Smooth muscle cell (in vitro differentiated cells): ENCODE data around the gene IQCH. TPM values are rescaled to one million over a fixed set of nuclear protein-coding genes. Genes with fewer than 3 reads are reported as not detected.

Experiments
- DNase-seq: peaks from one replicate; lab custom pipeline; 2025; ENCODE audit not compliant: unreplicated experiment; lab: John Stamatoyannopoulos, UW
- H2AFZ ChIP-seq: fragments of 200-600 bp; sonication (generic); 2 replicates; pipeline ENCODE4 v1.6.0; 2016; ENCODE audit warnings: antibody characterized with exemption, low read depth, mild to moderate bottlenecking
- H3F3A ChIP-seq: fragments of 200-600 bp; sonication (generic); 2 replicates; pipeline ENCODE4 v1.6.0; 2017; ENCODE audit warnings: antibody characterized with exemption, low read depth
- H3K27ac ChIP-seq: fragments of 200-600 bp; sonication (generic); 2 replicates; pipeline ENCODE4 v1.5.1; 2016; ENCODE audit warnings: low read depth, mild to moderate bottlenecking
- H3K27me3 ChIP-seq: fragments of 200-600 bp; sonication (generic); 2 replicates; pipeline ENCODE4 v1.6.1; 2016; ENCODE audit warnings: low read depth, mild to moderate bottlenecking
- H3K36me3 ChIP-seq: fragments of 200-600 bp; sonication (generic); 2 replicates; pipeline ENCODE4 v1.5.1; 2016; ENCODE audit warnings: low read depth
- H3K4me1 ChIP-seq: fragments of 200-600 bp; sonication (generic); 2 replicates; pipeline ENCODE4 v1.5.1; 2016; ENCODE audit warnings: low read depth
- H3K4me2 ChIP-seq: fragments of 200-600 bp; sonication (generic); 2 replicates; pipeline ENCODE4 v1.6.0; 2016; ENCODE audit warnings: mild to moderate bottlenecking
- H3K4me3 ChIP-seq: fragments of 200-600 bp; sonication (generic); 2 replicates; pipeline ENCODE4 v1.5.1; 2016; ENCODE audit warnings: mild to moderate bottlenecking
- H3K79me2 ChIP-seq: fragments of 200-600 bp; sonication (generic); 2 replicates; pipeline ENCODE4 v1.6.0; 2016; ENCODE audit warnings: low read depth, mild to moderate bottlenecking
- H3K9ac ChIP-seq: fragments of 200-600 bp; sonication (generic); 2 replicates; pipeline ENCODE4 v1.6.0; 2016; ENCODE audit warnings: low read depth
- H3K9me3 ChIP-seq: fragments of 200-600 bp; sonication (generic); replicated peaks from 2 replicates; pipeline ENCODE4 v1.5.1; 2016; ENCODE audit warnings: low read depth
- H4K20me1 ChIP-seq: fragments of 200-600 bp; sonication (generic); 2 replicates; pipeline ENCODE4 v1.6.0; 2016; ENCODE audit warnings: low read depth
- CTCF ChIP-seq: fragments of 200-600 bp; sonication (generic); IDR thresholded peaks from 2 replicates; pipeline ENCODE4 v1.5.1; 2017; ENCODE audit warnings: borderline replicate concordance, mild to moderate bottlenecking, antibody characterized with exemption; ENCODE audit not compliant: insufficient read depth, poor library complexity, severe bottlenecking
- WGBS: methylation state at CpG from one replicate; pipeline ENCODE4 v1.1.7; 2016; ENCODE audit warnings: low lambda C conversion rate; 5-methylcytosine and 5-hydroxymethylcytosine counted together
- polyA plus RNA-seq: library from polyadenylated mRNA; unstranded; fragments of >200 nt; fragmentation: Nextera tagmentation; extraction: Ambion mirVana; gene quantifications from 2 replicates; pipeline ENCODE4 v1.2.1, GENCODE V29; 2016
- total RNA-seq: library from RNA; depleted of rRNA; stranded (reverse); fragments of >200 nt; gene quantifications from 2 replicates; pipeline ENCODE4 v1.2.3, GENCODE V29; 2014

The IQCH gene
- total and polyA plus RNA-seq, 2 experiments from 2014 or later, result 0.86 to 2.9 TPM

GRCh38 chr15:67385971-67386370 lies 131.4 kb downstream of the IQCH start:
- H3F3A ChIP-seq, result no peaks in the 10 kb centered on the region
- no peak overlapping the region for H3K4me2 ChIP-seq
- H4K20me1 ChIP-seq, result no peaks in the 10 kb centered on the region
- 58% methylated on average over 1 of the region's 1 CpG for WGBS
- no peaks in the 10 kb centered on the region for H3K4me1 ChIP-seq
- TF ChIP-seq CTCF, result no peak
- no peak overlapping the region for H3K4me3 ChIP-seq
- H3K27me3 ChIP-seq, result peaks cover 25% of the 10 kb centered on the region
- no peaks in the 10 kb centered on the region for H3K79me2 ChIP-seq
- H3K27ac ChIP-seq, result no peak overlapping the region
- H3K36me3 ChIP-seq, result no peaks in the 10 kb centered on the region
- no peaks in the 10 kb centered on the region for H3K9me3 ChIP-seq
- no peak for DNase-seq
- no peak overlapping the region for H2AFZ ChIP-seq
- H3K9ac ChIP-seq, result no peak overlapping the region

GRCh38 chr15:67386947-67387346 lies 132.4 kb downstream of the IQCH start:
- Histone ChIP-seq H3K79me2 (no peaks in the 10 kb centered on the region), H3K4me1 (no peaks in the 10 kb centered on the region), H3K27ac (no peak overlapping the region), H2AFZ (no peak overlapping the region), H3K4me2 (no peak overlapping the region), H3K36me3 (no peaks in the 10 kb centered on the region), H3K27me3 (peaks cover 31% of the 10 kb centered on the region), H3F3A (no peaks in the 10 kb centered on the region), H3K9me3 (no peaks in the 10 kb centered on the region), H3K4me3 (no peak overlapping the region), H4K20me1 (no peaks in the 10 kb centered on the region), H3K9ac (no peak overlapping the region)
- DNase-seq, result no peak
- no peak for TF ChIP-seq CTCF
- WGBS, result 91% methylated on average over 2 of the region's 2 CpGs

GRCh38 chr15:67389975-67390374 lies 135.4 kb downstream of the IQCH start:
- H3K36me3 ChIP-seq, result no peaks in the 10 kb centered on the region
- no peak overlapping the region for H2AFZ ChIP-seq
- no peak overlapping the region for H3K4me3 ChIP-seq
- H3K9me3 ChIP-seq, result no peaks in the 10 kb centered on the region
- TF ChIP-seq CTCF, result no peak
- no peak overlapping the region for H3K27ac ChIP-seq
- H4K20me1 ChIP-seq, result no peaks in the 10 kb centered on the region
- WGBS, result 90% methylated on average over 1 of the region's 1 CpG
- H3K9ac ChIP-seq, result no peak overlapping the region
- H3K4me1 ChIP-seq, result no peaks in the 10 kb centered on the region
- no peaks in the 10 kb centered on the region for H3K79me2 ChIP-seq
- H3F3A ChIP-seq, result no peaks in the 10 kb centered on the region
- DNase-seq, result no peak
- peaks cover 33% of the 10 kb centered on the region for H3K27me3 ChIP-seq
- no peak overlapping the region for H3K4me2 ChIP-seq

GRCh38 chr15:67394873-67395639 lies 140.5 kb downstream of the IQCH start:
- H2AFZ ChIP-seq, result no peak overlapping the region
- H3K9me3 ChIP-seq, result no peaks in the 10 kb centered on the region
- no peak overlapping the region for H3K4me2 ChIP-seq
- no peak overlapping the region for H3K4me3 ChIP-seq
- H3F3A ChIP-seq, result no peaks in the 10 kb centered on the region
- no peaks in the 10 kb centered on the region for H3K4me1 ChIP-seq
- H3K9ac ChIP-seq, result no peak overlapping the region
- peaks cover 10% of the 10 kb centered on the region for H3K27me3 ChIP-seq
- TF ChIP-seq CTCF, result no peak
- no peak overlapping the region for H3K27ac ChIP-seq
- no peaks in the 10 kb centered on the region for H3K36me3 ChIP-seq
- no peaks in the 10 kb centered on the region for H4K20me1 ChIP-seq
- H3K79me2 ChIP-seq, result no peaks in the 10 kb centered on the region
- DNase-seq, result no peak
- WGBS, result 84% methylated on average over 9 of the region's 9 CpGs
